ENCODE measurements around the gene CACNA1B.

The CACNA1B gene

DNA sequence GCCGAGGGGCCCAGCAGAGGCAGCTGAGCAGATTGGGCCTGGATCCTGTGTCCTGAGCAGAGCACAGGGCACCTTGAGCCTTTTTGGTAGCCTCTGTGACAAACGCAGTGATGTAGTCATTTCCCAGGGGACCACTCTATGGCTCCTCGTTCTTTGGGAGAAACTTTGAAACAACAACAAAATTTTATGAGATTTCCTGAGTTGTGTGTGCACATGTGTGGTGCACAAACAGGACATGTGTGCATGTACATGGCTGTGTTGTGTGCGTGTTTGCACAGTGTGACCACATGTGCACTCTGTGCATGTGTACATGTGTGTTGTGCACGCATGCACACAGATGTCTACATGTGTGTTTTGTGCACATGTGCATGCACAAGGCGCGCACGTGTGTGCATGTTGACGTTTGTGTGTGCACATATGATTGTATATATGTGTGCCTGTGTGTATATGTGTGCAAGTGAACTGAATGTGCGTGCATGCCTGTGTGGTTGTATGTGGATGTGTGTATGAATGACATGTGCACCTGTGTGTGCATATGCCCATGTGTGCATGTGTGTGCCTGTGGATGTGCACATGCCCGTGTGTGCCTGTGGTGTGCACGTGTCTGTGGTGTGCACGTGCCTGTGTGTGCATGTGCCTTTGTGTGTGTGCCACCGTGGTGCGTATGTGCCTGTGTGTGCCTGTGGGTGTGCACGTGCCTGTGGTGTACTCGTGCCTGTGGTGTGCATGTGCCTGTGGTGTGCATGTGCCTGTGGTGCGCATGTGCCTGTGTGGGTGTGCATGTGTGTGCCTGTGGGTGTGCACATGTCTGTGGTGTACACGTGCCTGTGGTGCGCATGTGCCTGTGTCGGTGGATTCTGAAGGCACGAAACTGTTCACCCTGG is 221.6 kb downstream of the CACNA1B start:
- Histone ChIP-seq H3K4me3 (ENCODE audit: low read depth in 1 of 2, low read length in 1 of 2) (no peak overlapping the region), H3K27me3 (no peaks in the 10 kb centered on the region), H3K4me1 (ENCODE audit: control insufficient read depth in 1 of 2, insufficient read depth in 1 of 2, low read depth in 1 of 2, low read length in 1 of 2) (no peaks in the 10 kb centered on the region), H3K27ac (no peak overlapping the region), H3K36me3 (no peaks in the 10 kb centered on the region), H3K9me3 (no peaks in the 10 kb centered on the region)
- no peak for TF ChIP-seq CTCF (IDR thresholded peaks at IDR 0.05)

DNA sequence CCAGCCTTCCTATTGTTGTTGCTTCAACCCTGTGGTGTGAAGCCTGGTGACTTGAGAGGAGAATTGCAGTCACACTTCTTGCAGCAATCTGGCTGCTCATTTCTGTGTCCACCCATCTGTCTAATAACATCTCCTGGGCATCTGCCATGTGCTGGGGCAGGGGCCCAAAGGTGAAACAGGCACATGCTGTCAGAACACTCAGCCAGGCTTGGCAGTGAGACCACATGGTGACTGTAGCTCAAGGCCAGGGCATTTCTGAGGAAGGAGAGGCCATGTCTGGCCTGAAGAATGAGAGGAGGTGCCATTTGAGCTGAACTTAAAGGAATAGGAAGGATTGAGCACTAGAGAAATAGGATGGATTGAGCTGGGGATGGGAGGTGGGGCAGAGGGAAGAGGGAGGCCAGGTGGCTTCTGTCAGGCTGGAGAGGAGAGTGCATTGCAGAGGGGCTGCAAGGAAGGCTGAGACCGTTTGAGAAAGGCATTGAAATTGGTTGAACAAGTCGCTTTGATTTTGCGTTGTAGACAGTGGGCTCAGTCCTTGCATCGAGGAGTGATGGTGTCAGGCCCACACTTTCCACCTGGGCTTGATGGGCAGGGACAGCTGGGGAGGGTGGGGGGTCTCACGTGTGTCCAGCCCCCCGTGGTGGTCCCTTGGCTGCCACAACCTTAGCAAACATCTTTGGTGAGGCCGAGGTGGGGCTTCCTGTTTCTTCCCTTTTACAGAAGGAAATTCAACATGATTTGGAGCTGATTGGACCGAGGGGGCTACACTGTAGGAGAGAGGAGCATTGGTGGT is 222.4 kb downstream of the CACNA1B start:
- H3K27me3 ChIP-seq: no peaks in the 10 kb centered on the region
- no peaks in the 10 kb centered on the region for H3K36me3 ChIP-seq

DNA sequence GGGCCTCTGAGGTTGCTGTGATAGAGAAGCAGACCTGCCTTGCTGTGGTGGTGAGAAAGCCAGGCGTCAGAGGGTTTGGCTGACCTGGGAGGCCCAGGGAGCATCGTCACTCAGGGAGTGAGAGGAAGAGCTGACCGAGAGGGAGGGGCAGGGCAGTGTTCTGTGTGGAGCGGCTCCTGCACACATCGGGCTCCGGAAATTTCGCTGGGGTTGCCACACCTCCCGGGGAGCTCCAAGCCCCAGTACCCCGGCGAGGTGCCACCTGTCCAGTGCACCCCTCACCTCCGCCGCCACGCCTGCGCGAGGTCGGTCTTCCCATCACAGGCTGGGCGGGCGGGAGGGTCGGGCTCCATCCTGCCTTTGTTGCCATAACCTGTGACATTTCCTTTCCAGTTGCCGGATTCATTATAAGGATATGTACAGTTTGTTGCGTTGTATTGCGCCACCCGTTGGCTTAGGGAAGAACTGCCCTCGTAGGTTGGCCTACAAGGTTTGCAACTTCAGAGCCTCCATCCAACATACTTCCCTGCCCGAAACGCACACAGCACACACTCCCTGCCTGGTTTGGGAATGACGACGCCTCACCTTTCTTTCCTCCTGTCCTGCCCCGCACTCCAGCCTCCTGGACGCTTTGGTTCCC is 223.2 kb downstream of the CACNA1B start:
- no peaks in the 10 kb centered on the region for H3K27me3 ChIP-seq

More for the DNA sequence above, 222.4 kb downstream of the CACNA1B start:
- no peak overlapping the region for H3K27ac ChIP-seq
- H3K4me3 ChIP-seq (ENCODE audit: low read depth in 1 of 2, low read length in 1 of 2): no peak overlapping the region
- TF ChIP-seq CTCF (IDR thresholded peaks at IDR 0.05): no peak
- no peaks in the 10 kb centered on the region for H3K4me1 ChIP-seq (ENCODE audit: control insufficient read depth in 1 of 2, insufficient read depth in 1 of 2, low read depth in 1 of 2, low read length in 1 of 2)
- H3K9me3 ChIP-seq: no peaks in the 10 kb centered on the region

DNA sequence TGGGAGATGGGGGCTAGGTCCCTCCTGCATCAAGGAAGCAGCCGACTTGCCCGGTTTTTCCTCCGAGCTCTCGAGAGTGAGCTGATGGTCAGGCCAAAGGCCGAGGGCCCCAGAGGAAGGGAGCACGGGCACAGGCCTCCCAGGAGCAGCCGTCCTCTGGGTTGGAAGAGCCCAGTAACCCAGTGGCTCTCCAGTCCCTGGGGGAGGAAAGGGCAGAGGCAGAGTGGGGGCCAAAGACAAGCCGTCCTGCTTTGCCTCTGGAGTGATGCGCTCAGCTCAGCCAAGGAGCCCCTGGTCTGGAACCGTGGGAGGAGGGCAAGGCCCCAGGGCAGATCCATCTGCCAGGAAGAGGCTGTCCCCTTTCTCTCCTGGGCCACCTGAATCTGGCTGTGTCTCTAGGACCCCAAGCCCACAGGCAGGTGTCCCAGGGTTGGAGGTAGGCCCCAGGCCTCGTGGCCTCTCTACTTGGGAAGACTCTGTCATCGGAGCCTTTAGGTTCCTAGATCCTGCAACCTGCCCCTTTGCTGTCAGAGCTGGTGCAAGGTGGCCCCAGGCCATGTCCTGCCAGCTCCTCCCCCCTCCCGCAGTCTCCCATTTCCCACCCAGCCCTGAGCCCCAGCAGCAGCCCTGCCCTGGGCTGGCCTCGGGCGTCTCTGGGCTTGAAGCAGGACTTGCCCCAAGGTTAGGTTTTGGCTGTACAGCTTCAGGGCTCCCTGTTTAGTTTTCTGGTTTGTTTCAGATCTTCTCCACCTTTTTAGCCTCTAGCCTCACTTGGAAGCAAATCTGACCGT is 224.1 kb downstream of the CACNA1B start:
- no peak overlapping the region for H3K4me3 ChIP-seq (ENCODE audit: low read depth in 1 of 2, low read length in 1 of 2)
- H3K4me1 ChIP-seq (ENCODE audit: control insufficient read depth in 1 of 2, insufficient read depth in 1 of 2, low read depth in 1 of 2, low read length in 1 of 2): no peaks in the 10 kb centered on the region

More for the DNA sequence above, 223.2 kb downstream of the CACNA1B start:
- no peaks in the 10 kb centered on the region for H3K36me3 ChIP-seq
- H3K27ac ChIP-seq: no peak overlapping the region
- H3K4me3 ChIP-seq (ENCODE audit: low read depth in 1 of 2, low read length in 1 of 2): no peak overlapping the region
- no peak for TF ChIP-seq CTCF (IDR thresholded peaks at IDR 0.05)
- H3K9me3 ChIP-seq: no peaks in the 10 kb centered on the region
- no peaks in the 10 kb centered on the region for H3K4me1 ChIP-seq (ENCODE audit: control insufficient read depth in 1 of 2, insufficient read depth in 1 of 2, low read depth in 1 of 2, low read length in 1 of 2)

More for the DNA sequence above, 224.1 kb downstream of the CACNA1B start:
- Histone ChIP-seq H3K9me3 (no peaks in the 10 kb centered on the region), H3K36me3 (no peaks in the 10 kb centered on the region), H3K27ac (no peak overlapping the region), H3K27me3 (no peaks in the 10 kb centered on the region)
- no peak for TF ChIP-seq CTCF (IDR thresholded peaks at IDR 0.05)

All from neutrophil (primary cell).